GM12872 (cell line): Measurements from ENCODE around the gene UBE2F.

Source experiments
- CTCF ChIP-seq: IDR thresholded peaks from 3 replicates; pipeline ENCODE4 v1.5.1; 2011; ENCODE audit warnings: low read depth, mild to moderate bottlenecking, low read length, moderate library complexity; ENCODE audit not compliant: insufficient read depth

UBE2F gene

DNA sequence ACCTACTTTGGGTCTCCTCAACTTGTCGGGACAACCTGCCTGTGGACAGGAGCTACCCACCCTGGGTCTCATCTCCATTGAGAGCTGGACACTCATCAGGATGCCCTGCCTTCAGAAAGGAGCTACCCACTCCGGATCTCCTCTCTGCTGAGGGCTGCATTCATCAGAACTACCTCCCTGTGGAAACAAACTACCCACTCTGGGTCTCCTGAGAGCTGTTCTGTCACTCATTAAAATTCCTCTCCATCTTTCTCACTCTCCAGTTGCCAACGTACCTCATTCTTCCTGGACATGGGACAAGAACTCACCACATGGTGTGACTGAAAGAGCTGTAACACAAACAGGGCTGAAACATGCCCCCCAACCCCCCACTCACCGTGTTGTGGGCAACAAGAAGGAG, 22.5 kb upstream of the UBE2F start:
- no peak for TF ChIP-seq CTCF

- no peak for TF ChIP-seq CTCF
These were observed 20.4 kb upstream of the UBE2F start for GRCh38 chr2:237946423-237946822.

- TF ChIP-seq CTCF, result no peak
These were observed 14.9 kb upstream of the UBE2F start for GRCh38 chr2:237951878-237952277.

GRCh38 chr2:237952851-237953250, 14.0 kb upstream of the UBE2F start:
- no peak for TF ChIP-seq CTCF

- no peak for TF ChIP-seq CTCF
These were observed 11.0 kb upstream of the UBE2F start for GRCh38 chr2:237955640-237956401.

GRCh38 chr2:237956402-237956736, 10.4 kb upstream of the UBE2F start:
- TF ChIP-seq CTCF, result no peak

- no peak for TF ChIP-seq CTCF
These were observed 5.2 kb upstream of the UBE2F start for GRCh38 chr2:237961637-237962036.
